ENCODE results near the gene LAMB1. TPM values are rescaled to one million over a fixed set of nuclear protein-coding genes. Genes with fewer than 3 reads are reported as not detected.

Gene LAMB1
- total RNA-seq, result 725 and 949 TPM in 2 replicates

GRCh38 chr7:108002726-108003598, at the start of gene LAMB1:
LAMB1 (minus strand) TSS chr7:108003161; CDS start chr7:108002885, 276 bp downstream.

GRCh38 chr7:107890962-107891635, 111.9 kb downstream of the LAMB1 start, which contains the start of gene DLD:
DLD (plus strand) TSS chr7:107891183; CDS start chr7:107891251, 68 bp downstream.

Small RNAs within 50 kb of the gene (small RNA-seq; reads per million reads assigned to genes)
- gene RF00012, result not detected

Other genes starting within 250 kb of the LAMB1 start
- not detected in 2 replicates for gene SLC26A3, start 199.9 kb downstream of the LAMB1 start, total RNA-seq
- gene DLD, start 112.0 kb downstream of the LAMB1 start, total RNA-seq, result 43.4 and 73.4 TPM in 2 replicates
- 0.48 and 1.3 TPM in 2 replicates for gene LAMB4, start 127.2 kb upstream of the LAMB1 start, total RNA-seq